HG02973 (cell line): Measurements from ENCODE around the gene TMEM171.

Experiments used
- ATAC-seq: cut with Tn5 transposase; IDR thresholded peaks from one replicate; pipeline ENCODE4 v1.9.1; 2021; ENCODE audit warnings: moderate library complexity; ENCODE audit not compliant: unreplicated experiment

Gene TMEM171

DNA sequence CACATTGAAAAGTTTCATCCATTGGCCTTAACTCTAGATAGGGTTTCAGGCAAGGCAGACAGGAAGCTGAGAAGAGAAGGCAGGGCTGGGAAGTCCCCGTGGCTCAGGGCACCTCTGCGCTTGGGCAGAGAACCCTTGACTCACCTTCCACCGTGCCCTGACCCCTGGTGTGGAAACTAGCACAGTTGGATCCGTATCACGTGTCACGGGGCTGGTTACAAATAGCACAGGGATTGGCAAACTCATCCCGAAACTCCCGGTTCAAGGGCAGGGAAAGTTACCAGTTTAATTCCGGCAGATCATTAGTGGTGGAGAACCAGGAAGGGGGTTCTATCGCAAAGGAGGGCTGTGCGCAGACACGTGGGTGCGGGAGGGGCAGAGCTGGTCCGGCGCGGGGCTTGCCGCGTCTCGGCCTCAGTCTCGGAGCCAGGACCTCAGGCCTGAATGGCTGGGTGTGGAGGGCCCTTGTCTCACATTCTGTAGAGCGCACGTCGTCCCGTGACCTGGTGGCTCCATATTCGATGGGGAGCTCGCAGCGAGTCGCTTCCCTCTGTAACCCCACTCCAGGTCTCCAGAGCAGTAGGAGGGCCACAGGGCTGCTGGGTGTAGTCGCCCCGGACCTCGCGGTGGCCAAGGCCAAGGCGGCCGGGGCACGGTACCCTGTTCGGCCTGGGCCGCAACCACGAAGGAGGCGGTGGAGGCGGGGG, 771 bp upstream of the TMEM171 start:
- ATAC-seq = no peak

DNA sequence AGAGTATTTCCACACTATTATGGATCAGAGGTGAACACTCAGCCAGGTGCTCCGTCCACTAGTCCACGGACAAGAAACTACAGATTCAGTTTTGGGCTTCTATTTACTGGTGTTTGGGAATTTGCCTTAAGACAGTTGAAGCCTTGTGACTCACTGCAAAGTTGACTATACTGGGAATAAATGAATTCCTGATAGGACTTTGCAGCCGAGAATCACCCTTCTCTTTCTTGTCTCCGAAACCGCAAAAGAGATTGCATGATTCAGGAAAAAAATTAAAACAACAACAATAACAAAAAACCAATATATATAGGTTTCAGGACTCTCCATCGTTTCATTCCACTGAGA, 716 bp downstream of the TMEM171 start:
- ATAC-seq = no peak

DNA sequence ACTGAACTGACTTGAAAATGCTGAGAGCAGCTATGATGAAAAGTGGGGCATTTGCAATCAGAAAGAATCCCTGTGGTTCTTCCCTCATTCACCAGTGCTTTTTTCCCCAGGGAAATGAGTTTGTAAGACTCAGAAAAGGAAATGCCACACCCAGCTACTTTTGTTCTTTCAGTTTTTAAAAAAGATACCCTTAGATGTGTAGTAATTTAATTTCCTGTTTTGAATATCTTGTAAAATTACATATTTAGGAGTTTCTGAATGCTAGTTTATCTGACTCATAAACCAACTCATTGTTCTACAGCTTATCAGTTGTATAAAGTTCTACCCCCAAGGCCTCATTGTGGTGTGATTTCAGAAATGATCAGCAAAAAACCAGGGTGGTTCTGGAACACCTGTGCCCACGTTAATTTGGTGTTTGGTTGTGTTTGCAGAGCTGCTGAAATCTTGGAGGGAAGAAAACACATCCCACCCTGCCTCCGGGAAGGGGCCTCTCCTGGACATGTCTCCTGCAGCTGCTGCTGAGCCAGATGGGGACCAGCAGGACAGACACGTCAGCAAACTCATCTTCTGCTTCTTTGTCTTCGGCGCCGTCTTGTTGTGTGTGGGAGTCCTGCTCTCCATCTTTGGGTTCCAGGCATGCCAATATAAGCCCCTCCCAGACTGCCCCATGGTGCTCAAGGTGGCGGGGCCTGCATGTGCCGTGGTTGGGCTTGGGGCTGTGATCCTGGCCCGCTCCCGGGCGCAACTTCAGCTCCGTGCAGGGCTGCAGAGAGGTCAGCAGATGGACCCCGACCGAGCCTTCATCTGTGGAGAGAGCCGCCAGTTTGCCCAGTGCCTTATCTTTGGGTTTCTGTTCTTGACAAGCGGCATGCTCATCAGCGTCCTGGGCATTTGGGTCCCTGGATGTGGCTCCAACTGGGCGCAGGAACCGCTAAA, 2.8 kb downstream of the TMEM171 start:
- ATAC-seq = no peak

DNA sequence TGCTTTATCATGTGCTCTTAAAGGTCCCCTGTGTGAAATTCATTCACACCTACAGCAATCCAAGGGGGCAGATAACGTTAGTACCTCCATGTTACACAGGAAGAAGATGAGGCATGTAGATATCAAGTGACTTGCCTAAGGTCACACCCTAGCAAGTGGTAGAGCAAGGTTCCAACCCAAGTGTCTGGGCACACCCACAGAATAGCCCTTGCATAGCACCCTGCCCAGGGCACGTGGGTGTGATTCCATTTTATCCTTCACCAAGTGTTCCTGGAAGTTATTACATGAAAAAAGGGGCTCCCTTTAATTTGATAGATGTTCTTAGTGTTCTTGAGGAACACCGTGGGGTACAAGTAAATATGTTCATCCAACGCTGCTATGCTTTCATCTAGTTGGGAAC, 4.9 kb downstream of the TMEM171 start:
- ATAC-seq = no peak

DNA sequence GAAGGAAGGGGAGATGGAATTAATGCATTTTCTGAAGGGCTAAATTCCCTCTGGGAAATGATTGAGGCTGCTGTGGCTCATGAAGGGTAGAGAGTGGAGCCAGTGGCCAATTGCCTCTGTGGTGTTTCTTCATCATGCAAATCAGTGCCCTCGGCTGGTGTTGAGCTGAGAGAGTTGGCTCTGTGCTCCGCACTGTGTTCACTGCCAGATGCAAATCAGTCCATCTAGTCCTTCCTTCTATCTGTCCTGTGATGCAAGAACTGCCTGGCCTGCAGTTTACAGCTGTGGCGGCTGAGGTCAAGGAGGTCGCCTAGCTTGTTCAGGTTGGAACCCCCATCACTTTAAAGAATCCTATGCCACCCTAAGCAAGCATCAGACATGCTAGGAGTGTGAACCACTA, 6.0 kb downstream of the TMEM171 start:
- ATAC-seq = no peak

DNA sequence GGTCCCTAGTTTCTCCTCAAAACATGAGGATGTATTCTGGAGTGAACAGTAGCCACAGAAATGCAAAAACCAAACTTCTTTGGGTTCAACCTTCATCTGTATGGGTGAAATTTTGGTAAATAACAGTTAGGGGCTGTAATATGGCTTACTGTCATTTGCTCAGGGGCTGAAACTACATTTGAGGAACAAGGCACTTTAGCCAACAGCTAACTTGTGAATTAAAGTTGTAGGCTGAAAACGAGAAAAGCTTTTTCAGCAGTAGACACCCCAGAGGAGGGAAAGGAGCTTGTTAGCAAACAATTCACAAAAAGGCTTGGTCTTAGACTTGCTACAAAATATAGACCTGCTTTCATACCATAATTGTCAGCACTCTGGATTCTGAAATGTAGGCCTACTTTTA, 6.6 kb downstream of the TMEM171 start:
- ATAC-seq = no peak

DNA sequence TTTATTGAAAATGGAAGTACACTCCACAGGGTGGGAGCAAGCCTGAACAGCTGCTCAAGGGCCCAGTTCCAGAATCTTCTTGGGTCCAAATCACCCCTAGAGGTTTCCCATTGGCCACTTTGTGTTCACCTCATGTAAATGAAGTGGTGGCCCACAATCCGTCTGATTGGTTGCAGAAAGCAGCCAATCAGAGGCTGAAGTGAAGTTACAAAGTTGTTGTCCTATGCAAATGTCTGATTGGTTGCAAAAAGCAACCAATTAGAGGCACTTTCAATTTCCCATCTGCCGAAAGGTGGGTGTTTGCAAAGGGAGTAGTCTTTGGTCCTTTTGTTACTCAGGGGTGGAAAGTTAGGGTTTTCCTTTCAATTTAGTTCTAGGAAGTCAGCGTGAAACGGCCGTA, 8.8 kb downstream of the TMEM171 start:
- ATAC-seq = no peak

DNA sequence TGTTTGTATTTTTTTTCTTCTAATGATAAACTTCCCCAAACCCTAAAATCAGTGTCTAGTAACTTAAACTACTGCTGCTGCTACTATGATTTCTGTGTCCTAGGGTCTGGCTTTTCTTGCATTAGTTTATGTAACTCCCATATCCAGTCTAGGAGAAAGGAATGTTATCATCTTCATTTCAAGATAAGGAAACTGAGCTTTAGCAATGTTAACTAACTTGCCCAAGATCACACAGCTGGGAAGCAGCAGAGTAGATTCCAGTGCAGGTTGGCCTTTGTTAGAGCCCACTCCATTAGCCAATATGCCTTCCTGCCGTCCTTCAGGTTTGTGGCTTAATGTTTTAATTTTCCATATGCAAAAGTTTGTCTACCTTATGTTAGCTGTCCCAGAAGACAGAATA, 10.4 kb downstream of the TMEM171 start:
- ATAC-seq = no peak

DNA sequence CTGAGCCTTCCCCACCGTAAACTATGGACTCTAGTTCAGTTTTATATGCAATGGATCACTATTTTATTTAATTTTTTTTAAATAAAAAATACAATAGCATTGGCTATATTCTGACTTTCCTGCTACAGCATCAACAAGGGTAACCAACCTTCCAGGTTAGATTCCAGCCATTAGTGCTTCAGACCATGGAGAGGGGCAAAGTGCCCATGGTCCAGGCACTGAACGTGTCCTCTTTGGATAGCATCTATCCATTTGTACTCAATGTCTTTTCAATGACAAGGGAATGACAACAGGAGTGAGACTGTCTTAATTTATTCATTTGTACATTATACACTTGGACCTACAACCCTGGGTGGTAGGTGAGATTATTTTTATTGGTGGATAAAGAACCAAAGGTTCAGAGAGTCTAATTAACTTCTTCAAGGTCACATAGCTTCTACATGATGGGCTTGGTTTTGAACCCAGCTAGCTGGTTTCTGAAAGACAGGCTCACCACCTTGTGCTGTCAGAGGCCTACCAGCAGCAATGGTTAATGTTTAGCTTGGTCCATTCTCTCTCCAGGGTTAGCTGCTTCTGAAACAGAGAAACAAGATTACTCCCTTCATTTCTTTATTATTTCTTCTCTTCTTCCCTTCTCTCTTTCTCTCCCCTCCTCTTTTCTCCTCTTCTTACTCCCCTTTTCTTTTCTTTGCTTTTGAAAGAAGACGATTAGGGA, 11.5 kb downstream of the TMEM171 start:
- no peak for ATAC-seq

DNA sequence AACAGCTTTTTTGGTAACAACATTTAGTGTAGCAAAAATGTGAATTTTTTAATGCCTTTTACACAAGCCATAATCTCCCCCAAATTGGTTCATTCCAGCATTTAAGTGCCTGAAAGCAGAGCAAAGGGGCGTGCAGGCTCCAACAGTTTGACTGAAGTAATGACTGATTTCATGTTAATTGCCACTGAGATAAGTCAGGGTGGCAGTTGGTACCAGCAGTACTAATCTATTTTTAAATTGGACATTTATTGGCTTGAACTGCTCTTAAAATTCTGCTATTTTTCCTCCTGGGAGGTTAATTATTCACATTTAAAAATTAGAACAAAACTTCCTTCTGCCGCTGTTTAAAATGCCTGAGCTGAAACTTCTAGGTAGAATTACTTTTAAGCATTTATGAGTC, 12.4 kb downstream of the TMEM171 start:
- no peak for ATAC-seq

DNA sequence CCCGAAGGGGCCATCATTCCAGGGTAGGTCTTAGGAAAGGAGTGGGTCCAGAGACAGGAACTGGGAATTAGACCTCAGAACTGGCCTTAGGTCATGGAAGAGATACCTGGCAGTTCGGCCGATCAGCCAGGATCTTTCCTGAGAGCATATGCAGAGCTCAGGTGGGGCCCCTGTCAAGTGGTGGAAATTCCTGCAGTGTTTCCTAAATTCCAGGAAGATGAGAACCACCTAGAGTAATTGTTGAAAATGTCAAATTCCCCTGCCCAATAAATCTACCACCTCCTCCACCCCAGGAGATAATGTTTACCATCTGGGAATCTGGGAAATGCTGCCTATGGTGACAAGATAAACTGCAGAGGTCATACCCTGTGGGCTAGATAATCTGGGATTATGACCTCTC, 14.6 kb downstream of the TMEM171 start:
- ATAC-seq = no peak

DNA sequence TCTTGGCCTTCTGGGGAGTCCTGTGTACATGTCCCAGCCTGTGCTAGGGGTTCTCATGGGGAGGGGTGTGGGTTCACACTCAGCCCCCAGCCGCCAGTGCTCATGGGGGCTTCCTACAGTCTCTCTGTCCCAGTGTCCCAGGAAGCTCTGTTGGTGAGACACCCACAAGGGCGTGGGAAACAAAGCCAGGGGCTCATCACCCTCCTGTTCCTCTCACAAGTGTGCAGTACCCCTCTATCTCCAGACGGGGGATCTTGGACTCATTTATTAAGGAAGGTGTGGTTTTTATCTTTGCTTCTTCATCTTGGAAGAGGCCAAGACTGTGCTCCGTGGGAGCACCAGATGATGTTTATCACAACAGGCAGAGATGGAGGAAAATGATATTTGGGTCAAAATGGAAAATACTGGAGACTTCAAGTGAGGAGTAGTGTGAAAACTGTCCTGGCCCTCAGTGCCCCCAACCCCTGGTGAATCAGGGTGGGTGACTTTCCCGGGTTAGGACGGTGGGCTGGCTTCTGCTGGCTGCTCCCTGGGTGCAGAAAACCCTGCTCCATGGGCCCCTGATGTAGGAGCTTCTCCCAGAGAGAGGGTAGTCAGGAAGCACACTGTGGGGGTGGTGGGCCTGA, 15.2 kb downstream of the TMEM171 start:
- ATAC-seq = no peak

DNA sequence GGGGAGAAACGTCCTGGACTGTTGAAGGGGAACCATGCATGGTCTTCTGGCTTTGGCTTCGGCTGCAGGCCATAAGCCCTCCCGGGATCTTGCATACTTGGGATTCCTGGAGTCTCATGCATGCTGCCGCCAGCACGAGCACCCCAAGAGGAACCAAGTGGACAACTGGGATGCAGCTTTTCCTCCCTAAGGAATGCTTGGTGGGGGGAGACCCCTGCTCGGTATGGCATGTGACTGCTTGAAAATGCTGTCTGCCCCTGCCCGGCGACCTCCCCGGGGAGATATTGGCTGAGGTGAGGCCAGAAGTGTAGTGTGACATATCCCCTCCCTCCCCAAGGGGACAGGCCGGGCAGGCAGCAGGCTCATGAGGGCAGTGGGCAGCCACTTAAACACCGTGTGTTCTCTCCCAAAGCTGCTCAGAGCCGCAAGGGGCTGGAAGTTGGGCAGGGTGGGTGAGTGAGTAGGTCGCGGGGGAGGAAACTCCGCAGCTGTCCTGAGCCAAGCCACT, 15.7 kb downstream of the TMEM171 start:
- no peak for ATAC-seq

DNA sequence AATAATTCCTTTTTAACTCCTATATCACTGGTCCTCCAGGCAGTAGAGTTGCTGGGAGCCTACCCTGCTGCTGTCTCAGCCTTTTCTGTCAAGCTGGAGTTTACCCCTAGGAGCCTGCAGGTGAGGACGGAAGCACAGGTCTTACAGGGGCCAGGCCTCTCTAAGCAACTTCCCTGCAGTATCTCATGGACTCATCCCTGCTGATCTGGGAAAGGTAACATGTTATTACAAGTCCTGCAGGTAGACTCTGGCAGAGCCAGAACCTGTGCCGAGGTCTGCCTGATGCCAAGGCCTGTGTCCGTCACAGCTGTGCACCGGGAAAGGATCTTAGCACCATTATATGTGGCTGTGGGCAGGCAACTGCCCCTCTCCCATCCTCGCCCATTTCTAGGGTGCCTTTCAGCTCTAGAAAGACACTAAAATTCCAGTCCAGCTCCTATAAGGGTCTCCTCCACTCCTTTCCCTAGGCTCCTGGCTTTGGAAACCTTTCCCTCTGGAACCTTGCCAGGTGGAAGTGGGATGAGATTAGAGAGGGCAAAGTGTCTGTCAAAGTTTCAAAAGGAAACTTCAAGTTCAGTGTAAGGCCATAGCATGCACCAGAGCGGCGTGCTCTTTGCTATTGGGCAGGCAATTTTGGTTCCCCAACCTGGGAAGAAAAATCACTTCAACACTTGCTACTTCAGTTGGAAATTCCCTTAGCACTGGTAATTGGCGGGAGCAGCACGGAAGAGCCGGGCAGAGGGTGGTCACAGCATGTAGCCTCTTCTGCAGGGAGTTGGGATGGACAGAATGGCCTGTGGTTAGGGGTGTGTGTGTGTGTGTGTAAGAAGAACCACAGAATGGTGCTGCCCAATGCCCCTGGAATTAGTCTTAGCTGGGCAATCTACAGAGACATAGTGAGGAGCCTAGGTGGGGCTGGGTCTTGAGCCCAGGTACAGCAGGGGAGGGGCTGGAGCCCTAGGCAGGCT, 17.5 kb downstream of the TMEM171 start:
- no peak for ATAC-seq

DNA sequence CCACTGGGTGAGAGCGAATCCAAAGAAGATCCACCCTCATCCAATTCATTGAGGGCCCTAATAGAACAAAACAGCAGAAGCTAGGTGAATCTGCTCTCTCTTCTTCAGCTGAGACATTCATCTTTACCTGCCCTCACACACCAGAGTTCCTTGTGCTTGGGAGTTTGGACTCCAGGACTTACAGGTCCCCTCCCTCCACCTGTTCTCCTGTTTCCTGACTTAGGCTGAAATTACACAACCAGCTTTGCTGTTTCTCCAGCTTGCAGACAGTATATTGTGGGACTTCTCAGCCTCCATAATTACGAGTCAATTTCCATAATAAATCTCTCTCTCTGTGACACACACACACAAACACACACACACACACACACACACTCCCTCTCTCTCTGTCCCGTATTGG, 19.1 kb downstream of the TMEM171 start:
- no peak for ATAC-seq

DNA sequence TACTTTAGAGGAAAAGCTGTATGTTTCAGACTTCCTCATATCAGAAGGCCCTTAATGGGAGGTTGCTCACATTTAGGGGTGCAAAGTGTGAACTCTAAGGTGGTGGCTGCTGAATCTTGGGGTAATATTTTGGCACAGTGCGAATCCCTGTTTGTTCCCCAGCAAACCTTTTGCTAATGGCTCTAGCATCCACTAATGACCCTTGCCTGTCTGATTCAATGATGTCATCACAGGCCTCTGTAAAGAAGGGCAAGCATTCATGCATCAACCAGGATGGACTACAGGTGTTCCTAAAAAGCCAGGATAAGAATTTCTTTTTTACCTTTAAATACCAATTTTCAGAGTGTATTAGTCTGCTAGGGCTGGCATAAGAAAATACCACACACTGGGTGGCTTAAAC, 20.4 kb downstream of the TMEM171 start:
- ATAC-seq = no peak

DNA sequence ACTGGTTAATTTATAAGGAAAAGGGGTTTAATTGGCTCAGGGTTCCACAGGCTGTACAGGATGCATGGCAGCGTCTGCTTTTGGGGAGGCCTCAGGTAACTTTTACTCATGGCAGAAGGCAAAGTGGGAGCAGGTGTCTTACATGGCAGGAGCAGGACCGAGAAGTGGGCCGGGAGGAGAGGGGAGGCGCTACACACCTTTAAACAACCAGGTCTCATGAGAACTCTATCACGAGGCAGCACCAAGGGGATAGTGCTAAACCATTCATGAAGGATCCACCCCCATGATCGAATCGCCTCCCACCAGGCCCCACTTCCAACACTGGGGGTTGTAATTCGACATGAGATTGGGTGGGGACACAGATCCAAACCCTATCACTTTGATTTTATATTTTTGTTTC, 21.7 kb downstream of the TMEM171 start:
- no peak for ATAC-seq

DNA sequence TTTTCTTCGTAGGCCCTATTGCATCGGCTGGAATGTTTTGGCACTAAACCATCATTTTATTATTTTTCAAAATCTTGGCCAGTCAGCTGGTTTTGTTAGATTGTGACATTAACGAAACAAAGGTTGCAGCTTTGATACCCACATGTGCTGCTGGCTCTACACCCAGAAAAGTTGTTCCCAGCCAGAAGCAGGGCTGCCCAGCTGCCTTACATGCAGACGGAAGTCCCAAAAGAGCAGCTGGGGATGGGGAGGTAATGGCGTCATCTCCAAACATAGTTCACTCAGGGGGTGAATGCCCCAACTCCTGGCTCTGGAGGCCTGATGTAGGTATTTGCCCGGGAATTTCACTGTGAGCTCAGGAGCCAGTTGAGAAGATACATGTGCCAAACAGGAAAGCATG, 23.3 kb downstream of the TMEM171 start:
- ATAC-seq = no peak

DNA sequence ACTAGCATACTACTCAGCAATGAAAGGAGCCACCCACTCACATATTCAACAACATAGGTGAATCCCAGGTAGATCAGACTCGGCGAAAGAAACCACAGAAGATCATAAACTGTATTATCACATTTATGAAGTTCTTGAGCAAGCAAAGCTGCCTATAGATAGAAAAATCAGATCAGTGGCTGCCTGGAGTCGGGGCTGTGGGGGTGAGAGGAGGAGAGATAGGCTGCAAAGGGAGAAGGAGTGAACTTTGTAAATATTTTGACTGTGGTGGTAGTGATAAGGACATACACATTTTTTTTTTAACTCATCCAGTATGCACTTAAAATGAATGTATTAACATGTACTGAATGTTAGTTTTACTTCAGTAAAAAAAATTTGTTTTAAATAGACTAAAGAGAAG, 29.2 kb downstream of the TMEM171 start:
- ATAC-seq = no peak

DNA sequence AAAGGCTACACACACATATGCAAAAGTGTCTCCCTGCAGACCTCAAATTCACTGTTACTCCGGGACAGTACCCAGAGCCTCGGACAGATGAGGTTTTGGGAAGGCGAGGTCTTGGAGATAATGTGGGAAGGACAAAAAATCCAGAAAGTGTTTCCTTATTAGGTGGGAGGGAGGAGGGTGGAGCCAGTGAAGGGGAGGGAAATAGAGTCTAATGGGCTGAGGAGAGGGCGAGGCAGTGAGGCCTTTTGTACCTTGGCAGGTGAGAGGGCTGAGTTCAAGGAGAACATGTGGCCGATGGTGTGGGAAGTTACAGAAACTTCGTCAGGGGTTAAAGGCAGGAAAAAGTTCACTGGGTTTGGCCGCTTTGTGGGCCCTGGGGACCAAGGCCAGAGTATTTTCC, 30.5 kb downstream of the TMEM171 start:
- ATAC-seq = no peak
